ENCODE data around the gene ITGA5. TPM values are rescaled to one million over a fixed set of nuclear protein-coding genes. Genes with fewer than 3 reads are reported as not detected.

Gene ITGA5
- total RNA-seq, 1 donor from 2014 or later = 1.8 TPM

DNA sequence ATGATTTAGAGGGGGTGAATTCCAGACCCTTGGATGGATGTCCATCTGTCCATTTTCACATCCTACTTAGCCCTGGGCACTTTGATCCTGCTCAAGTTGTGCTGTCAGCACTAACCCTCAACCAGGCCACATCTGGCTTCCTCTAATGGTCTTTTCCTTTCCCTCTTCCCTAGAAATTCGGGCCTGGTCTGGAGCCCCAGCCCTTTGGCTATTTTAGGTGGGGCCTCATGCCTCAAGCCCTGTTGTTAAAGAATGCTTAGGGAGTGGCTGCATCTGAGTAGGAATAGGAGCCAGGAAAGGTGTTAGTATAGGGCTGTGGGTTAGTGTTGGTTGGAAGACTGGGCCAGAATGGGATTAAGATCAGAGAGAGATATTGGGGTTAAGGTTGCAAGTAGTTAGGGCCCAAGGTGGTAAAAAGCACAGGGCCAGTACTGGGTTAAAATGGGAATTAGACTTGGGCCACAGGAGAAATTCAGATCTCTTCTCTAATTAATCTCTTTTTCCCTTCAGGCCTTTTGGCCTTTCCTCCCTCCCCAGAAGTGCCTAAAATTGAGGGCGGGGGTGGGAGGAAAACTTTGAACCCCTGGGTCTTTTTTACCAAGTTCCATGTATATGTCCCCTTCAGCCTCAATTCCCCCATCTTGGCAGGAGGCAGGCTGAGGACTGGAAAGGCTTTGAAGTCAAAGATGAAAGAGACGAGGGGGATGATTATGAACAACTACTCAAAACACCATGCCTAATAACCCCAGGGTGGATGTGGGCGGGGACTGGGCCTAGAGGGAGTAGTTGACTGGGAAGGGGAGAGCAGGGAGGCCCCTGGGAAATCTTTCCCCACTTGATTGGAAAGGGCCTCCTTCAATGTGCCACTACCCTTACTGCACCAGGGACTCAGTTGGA, 30.6 kb downstream of the ITGA5 start:
- no peak overlapping the region for H3K27ac Mint-ChIP-seq (ENCODE audit: unreplicated experiment)
- peaks cover 47% of the 10 kb centered on the region for H3K4me1 Mint-ChIP-seq (ENCODE audit: low read depth, unreplicated experiment)

DNA sequence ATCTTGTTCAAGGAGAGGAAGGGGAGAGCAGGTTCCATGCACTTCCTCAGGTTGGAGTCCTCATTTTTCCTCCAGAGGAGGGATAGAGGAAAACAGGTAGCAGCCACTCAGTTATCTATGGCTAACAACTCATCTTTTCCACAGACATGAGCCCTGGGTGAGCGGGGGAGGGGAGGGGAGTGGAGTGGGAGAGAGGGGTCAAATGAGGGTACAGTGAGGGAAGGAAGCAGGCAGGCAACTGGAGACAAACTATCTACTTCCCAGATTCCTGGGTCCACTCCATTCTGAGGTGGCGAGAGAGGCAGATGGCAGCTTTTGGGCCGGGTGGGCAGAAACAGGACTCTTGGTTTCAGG, 32.0 kb downstream of the ITGA5 start:
- H3K27me3 Mint-ChIP-seq (ENCODE audit: unreplicated experiment) = peaks cover 5% of the 10 kb centered on the region
- H3K4me1 Mint-ChIP-seq (ENCODE audit: low read depth, unreplicated experiment) = peaks cover 41% of the 10 kb centered on the region
- no peak for DNase-seq
- peaks cover 4% of the 10 kb centered on the region for H3K9me3 Mint-ChIP-seq (ENCODE audit: unreplicated experiment)
- no peak overlapping the region for H3K4me3 Mint-ChIP-seq (ENCODE audit: unreplicated experiment)
- no peak overlapping the region for H3K27ac Mint-ChIP-seq (ENCODE audit: unreplicated experiment)
- TF ChIP-seq, protein P1, sequence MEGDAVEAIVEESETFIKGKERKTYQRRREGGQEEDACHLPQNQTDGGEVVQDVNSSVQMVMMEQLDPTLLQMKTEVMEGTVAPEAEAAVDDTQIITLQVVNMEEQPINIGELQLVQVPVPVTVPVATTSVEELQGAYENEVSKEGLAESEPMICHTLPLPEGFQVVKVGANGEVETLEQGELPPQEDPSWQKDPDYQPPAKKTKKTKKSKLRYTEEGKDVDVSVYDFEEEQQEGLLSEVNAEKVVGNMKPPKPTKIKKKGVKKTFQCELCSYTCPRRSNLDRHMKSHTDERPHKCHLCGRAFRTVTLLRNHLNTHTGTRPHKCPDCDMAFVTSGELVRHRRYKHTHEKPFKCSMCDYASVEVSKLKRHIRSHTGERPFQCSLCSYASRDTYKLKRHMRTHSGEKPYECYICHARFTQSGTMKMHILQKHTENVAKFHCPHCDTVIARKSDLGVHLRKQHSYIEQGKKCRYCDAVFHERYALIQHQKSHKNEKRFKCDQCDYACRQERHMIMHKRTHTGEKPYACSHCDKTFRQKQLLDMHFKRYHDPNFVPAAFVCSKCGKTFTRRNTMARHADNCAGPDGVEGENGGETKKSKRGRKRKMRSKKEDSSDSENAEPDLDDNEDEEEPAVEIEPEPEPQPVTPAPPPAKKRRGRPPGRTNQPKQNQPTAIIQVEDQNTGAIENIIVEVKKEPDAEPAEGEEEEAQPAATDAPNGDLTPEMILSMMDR (IDR thresholded peaks at IDR 0.05; ENCODE audit: partially characterized antibody, unreplicated experiment) = no peak
- peaks cover 4% of the 10 kb centered on the region for H3K36me3 Mint-ChIP-seq (ENCODE audit: unreplicated experiment)

More for the DNA sequence above, 30.6 kb downstream of the ITGA5 start:
- Mint-ChIP-seq H3K27me3 (ENCODE audit: unreplicated experiment) (peaks cover 5% of the 10 kb centered on the region), H3K36me3 (ENCODE audit: unreplicated experiment) (peaks cover 4% of the 10 kb centered on the region), H3K9me3 (ENCODE audit: unreplicated experiment) (peaks cover 10% of the 10 kb centered on the region), H3K4me3 (ENCODE audit: unreplicated experiment) (no peak overlapping the region)
- TF ChIP-seq, protein P1 (IDR thresholded peaks at IDR 0.05; ENCODE audit: partially characterized antibody, unreplicated experiment) = no peak
- no peak for DNase-seq

DNA sequence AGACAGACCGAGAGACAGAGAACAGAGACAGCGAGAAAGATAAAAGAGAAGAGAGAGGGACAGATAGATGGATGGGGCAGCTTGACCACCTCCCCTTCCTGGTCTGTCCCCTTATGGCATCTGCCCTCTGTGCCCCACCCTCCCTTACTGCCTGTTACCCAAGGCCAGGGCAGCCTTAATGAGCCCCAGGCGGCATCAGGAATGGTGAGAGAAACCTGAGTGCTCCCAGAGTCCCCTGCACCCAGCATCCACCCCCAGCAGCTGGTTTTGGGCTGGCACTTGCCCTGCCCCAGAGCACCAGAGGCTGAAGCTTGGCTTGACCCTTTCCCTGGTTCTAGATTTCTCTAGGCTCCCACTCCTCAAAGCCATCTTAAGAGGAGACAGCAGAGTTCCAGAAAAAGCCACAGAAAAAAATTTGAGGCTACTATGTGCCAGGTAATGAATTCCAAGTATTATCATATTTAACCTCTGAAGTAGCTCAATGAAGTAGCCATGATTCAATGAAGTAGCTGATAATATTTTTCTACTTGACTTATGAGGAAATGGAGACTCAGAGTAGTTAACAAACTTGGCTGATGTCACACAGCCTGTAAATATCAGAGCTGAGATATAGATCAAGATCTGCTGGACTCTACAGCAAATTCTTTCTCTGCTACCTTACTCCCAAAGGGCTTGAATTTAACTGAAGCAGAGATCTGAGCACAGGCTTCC, 32.5 kb downstream of the ITGA5 start:
- Mint-ChIP-seq H3K27me3 (ENCODE audit: unreplicated experiment) (peaks cover 5% of the 10 kb centered on the region), H3K36me3 (ENCODE audit: unreplicated experiment) (peaks cover 4% of the 10 kb centered on the region), H3K4me1 (ENCODE audit: low read depth, unreplicated experiment) (peaks cover 36% of the 10 kb centered on the region), H3K27ac (ENCODE audit: unreplicated experiment) (peak overlapping the region; percentile 76), H3K9me3 (ENCODE audit: unreplicated experiment) (peaks cover 4% of the 10 kb centered on the region), H3K4me3 (ENCODE audit: unreplicated experiment) (peak overlapping the region; percentile 59)
- DNase-seq = no peak
- TF ChIP-seq, protein P1 (IDR thresholded peaks at IDR 0.05; ENCODE audit: partially characterized antibody, unreplicated experiment) = no peak

DNA sequence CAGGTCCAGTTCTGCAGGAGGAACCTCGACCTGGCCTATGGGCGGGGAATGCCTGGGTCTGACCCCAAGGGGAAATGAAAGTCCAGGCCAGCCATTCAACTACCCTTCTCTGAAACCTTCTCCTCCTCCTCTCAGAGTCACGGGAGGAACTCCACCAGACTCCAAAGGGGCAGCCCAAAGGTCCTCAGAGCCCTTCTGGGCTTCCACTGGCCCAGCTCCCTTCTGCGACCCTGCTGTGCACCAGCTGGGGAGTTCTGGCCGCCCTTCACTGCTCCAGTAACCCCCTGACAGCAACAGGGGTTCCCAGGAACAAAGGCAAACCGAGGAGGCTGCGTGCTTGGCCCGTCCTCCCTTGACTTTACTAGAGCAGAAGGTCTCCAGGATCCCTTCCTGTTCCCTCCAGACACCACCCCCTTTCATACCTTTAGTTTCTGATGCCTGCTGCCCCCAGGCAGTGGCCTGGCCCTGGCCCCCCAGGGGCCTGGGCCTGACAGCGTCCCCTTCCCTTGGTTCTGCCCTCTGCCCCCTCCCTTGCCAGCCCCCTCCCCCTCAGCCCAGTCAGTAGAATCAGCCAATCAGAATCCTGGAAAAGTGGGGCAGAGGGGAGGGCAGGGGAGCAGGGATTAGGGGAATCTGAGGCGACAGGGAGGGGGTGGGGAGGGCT, 33.7 kb downstream of the ITGA5 start:
- no peak for DNase-seq
- peak overlapping the region; percentile 30 for H3K4me3 Mint-ChIP-seq (ENCODE audit: unreplicated experiment)
- peaks cover 5% of the 10 kb centered on the region for H3K27me3 Mint-ChIP-seq (ENCODE audit: unreplicated experiment)
- H3K9me3 Mint-ChIP-seq (ENCODE audit: unreplicated experiment) = peaks cover 6% of the 10 kb centered on the region
- TF ChIP-seq, protein P1 (IDR thresholded peaks at IDR 0.05; ENCODE audit: partially characterized antibody, unreplicated experiment) = no peak
- peaks cover 4% of the 10 kb centered on the region for H3K36me3 Mint-ChIP-seq (ENCODE audit: unreplicated experiment)
- H3K27ac Mint-ChIP-seq (ENCODE audit: unreplicated experiment) = peak overlapping the region; percentile 38
- H3K4me1 Mint-ChIP-seq (ENCODE audit: low read depth, unreplicated experiment) = peaks cover 36% of the 10 kb centered on the region

All from glutamatergic neuron (in vitro differentiated cells).